SU-DHL-6 (cell line): ENCODE measurements around the gene ACBD3.
A peak's percentile ranks its signal among the peaks of the same experiment; 100 is the strongest.

Experiments used
- H2AFZ ChIP-seq: fragments of 200-600 bp; sonication (generic); 2 replicates; pipeline ENCODE4 v1.6.1; 2014; ENCODE audit warnings: low read depth, mild to moderate bottlenecking, moderate library complexity, mixed read lengths, antibody characterized with exemption, low read length; ENCODE audit not compliant: severe bottlenecking
- H3F3A ChIP-seq: fragments of 200-600 bp; shearing (Covaris generic); 2 replicates; pipeline ENCODE4 v1.6.0; 2016; ENCODE audit warnings: antibody characterized with exemption, mild to moderate bottlenecking; ENCODE audit not compliant: insufficient read depth
- H3K27ac ChIP-seq: fragments of 200-600 bp; sonication (generic); 2 replicates; pipeline ENCODE4 v1.5.1; 2016; ENCODE audit warnings: low read depth, mild to moderate bottlenecking, low read length, moderate library complexity, mixed read lengths
- H3K27me3 ChIP-seq: fragments of 200-600 bp; sonication (generic), shearing (Covaris generic); 2 replicates; pipeline ENCODE4 v1.6.0; 2014; ENCODE audit warnings: mild to moderate bottlenecking, low read length
- H3K36me3 ChIP-seq: fragments of 200-600 bp; sonication (generic); 2 replicates; pipeline ENCODE4 v1.6.1; 2014; ENCODE audit warnings: mild to moderate bottlenecking, low read length, mixed read lengths
- H3K4me2 ChIP-seq: fragments of 300-600, 200-600 bp; shearing (Covaris generic), sonication (generic); 2 replicates; pipeline ENCODE4 v1.6.0; 2014; ENCODE audit warnings: low read length, low read depth, mild to moderate bottlenecking; ENCODE audit not compliant: poor library complexity, severe bottlenecking
- H3K4me3 ChIP-seq: fragments of 200-600 bp; sonication (generic); 2 replicates; pipeline ENCODE4 v1.5.1; 2014; ENCODE audit warnings: antibody characterized with exemption, low read length, mild to moderate bottlenecking, mixed read lengths; ENCODE audit not compliant: insufficient read depth, poor library complexity, severe bottlenecking
- H3K79me2 ChIP-seq: fragments of 200-600 bp; sonication (generic); 2 replicates; pipeline ENCODE4 v1.6.1; 2014; ENCODE audit warnings: mild to moderate bottlenecking, low read length, moderate library complexity; ENCODE audit not compliant: insufficient read depth
- H3K9ac ChIP-seq: fragments of 200-600 bp; sonication (generic); 2 replicates; pipeline ENCODE4 v1.7.0; 2014; ENCODE audit warnings: mild to moderate bottlenecking, low read length
- H3K9me2 ChIP-seq: fragments of 200-600 bp; sonication (generic); replicated peaks from 2 replicates; pipeline ENCODE4 v1.6.1; 2014; ENCODE audit warnings: low read length; ENCODE audit not compliant: insufficient read depth
- H3K9me3 ChIP-seq: fragments of 200-600 bp; sonication (generic); 2 replicates; pipeline ENCODE4 v1.6.1; 2014; ENCODE audit warnings: low read length, mixed read lengths; ENCODE audit not compliant: insufficient read depth
- H4K20me1 ChIP-seq: fragments of 200-600 bp; sonication (generic); 2 replicates; pipeline ENCODE4 v1.6.1; 2014; ENCODE audit warnings: low read depth, mild to moderate bottlenecking, antibody characterized with exemption, low read length, moderate library complexity, mixed read lengths
- EZH2phosphoT487 ChIP-seq: fragments of 200-600 bp; sonication (generic), shearing (Covaris generic); conservative IDR thresholded peaks from 2 replicates; pipeline ENCODE4 v1.6.1; 2018; ENCODE audit warnings: mild to moderate bottlenecking, antibody characterized with exemption, low read length, moderate library complexity, mixed read lengths
- TF ChIP-seq, protein P1 (sequence below): fragments of 200-600 bp; sonication (generic); IDR thresholded peaks from one replicate; pipeline ENCODE4 v1.5.1; 2017; ENCODE audit warnings: antibody characterized with exemption, mild to moderate bottlenecking, low read length, moderate library complexity; ENCODE audit not compliant: insufficient read depth, poor library complexity, severe bottlenecking

Gene ACBD3

DNA sequence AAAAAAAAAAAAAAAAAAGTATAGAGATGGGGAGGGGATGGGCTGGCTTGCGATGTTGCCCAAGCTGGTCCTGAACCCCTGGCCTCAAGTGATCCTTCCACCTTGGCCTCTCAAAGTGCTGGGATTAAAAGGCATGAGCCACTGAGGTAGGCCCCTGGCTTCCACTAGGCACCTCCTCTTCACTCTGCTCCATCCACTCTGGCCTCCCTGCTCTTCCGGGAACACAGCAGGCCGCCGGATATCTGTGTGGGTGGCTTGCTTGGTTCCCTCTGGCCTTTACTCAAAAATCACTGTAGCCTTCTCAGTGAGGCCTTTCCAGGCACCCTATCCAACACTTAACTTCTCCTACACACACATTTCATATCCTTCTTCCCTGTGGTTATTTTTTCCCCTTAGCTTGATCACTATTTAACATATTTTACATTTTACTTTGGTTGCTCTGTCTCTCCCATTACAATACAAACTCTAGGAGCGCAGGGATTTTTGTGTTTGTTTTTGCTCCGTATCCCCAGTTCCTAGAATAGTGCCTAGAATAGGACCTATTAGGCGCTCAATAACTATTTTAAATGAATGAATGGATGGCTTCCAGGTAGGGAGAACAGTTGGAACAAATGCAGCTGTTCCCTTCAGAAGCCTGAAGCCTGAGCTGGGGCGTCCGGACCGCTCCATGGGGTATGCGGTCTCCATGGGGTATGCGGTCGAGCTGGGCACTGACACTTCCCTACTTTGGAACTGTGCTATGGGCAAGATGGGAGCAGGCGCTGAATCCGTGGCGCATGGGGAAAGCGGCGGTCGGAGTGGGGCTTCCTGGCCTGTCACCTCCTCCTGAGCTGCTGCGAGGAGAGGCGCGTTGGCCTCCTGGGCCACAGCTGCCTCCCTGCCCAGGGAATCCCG lies 77.4 kb downstream of the ACBD3 start:
- Histone ChIP-seq H3K79me2 (no peaks in the 10 kb centered on the region), H3K9ac (no peak overlapping the region), H3K27ac (no peak overlapping the region), H3K9me2 (no peaks in the 10 kb centered on the region), H3K9me3 (no peaks in the 10 kb centered on the region), H3K4me3 (no peak overlapping the region), H3F3A (peaks cover 25% of the 10 kb centered on the region), H3K4me2 (peak overlapping the region; percentile 8), H3K27me3 (no peaks in the 10 kb centered on the region), H3K36me3 (no peaks in the 10 kb centered on the region), H4K20me1 (no peaks in the 10 kb centered on the region), H2AFZ (no peak overlapping the region)
- TF ChIP-seq, protein P1, sequence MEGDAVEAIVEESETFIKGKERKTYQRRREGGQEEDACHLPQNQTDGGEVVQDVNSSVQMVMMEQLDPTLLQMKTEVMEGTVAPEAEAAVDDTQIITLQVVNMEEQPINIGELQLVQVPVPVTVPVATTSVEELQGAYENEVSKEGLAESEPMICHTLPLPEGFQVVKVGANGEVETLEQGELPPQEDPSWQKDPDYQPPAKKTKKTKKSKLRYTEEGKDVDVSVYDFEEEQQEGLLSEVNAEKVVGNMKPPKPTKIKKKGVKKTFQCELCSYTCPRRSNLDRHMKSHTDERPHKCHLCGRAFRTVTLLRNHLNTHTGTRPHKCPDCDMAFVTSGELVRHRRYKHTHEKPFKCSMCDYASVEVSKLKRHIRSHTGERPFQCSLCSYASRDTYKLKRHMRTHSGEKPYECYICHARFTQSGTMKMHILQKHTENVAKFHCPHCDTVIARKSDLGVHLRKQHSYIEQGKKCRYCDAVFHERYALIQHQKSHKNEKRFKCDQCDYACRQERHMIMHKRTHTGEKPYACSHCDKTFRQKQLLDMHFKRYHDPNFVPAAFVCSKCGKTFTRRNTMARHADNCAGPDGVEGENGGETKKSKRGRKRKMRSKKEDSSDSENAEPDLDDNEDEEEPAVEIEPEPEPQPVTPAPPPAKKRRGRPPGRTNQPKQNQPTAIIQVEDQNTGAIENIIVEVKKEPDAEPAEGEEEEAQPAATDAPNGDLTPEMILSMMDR = no peak
- TF ChIP-seq EZH2phosphoT487 = no peak

DNA sequence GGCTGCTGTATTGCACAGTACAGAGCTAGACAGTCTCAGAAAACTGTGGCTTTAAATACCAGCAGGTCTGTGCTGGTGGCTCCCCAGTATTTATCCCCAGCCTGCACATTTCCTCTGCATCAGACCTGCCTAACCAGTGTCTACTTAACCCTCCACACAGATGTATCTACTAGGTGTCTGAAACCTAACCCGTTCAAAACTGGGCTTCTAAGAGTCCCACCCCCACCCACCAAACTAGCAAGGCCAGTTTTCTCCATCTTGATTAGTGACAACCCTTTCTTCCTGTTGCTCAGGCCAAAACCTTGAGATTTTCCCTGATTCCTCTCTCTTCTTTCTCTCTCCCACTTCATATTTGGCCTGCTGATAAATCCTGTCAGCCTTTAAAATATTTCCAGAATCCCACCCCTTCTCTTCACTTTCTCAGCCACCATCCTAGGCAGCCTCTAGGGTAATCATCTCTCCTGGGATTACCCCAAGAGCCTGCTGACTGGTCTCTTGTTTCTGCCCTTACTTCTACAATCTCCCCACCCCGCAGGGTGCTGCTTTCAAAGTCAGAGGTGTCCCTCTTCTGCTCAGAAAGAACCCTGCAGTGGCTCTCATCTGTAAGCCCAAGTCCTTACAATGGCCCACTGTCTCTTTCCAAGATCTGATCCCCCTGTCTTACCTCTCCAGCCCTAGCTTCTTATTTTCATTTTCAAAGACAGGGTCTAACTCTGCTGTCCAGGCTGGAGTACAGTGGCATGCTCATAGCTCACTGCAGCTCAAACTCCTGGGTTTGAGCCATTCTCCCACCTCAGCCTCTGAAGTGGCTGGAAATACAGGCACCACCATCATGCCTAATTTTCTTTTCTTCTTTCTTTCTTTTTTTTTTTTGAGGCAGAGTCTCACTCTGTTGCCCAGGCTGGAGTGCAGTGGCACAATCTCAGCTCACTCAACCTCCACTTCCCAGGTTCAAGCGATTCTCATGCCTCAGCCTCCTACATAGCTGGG lies 78.8 kb downstream of the ACBD3 start:
- Histone ChIP-seq H3K79me2 (no peaks in the 10 kb centered on the region), H3K27ac (no peak overlapping the region), H3K36me3 (no peaks in the 10 kb centered on the region), H4K20me1 (no peaks in the 10 kb centered on the region), H3F3A (peaks cover 25% of the 10 kb centered on the region), H2AFZ (no peak overlapping the region), H3K9me2 (no peaks in the 10 kb centered on the region), H3K9ac (no peak overlapping the region), H3K9me3 (no peaks in the 10 kb centered on the region), H3K4me3 (no peak overlapping the region), H3K4me2 (no peak overlapping the region), H3K27me3 (no peaks in the 10 kb centered on the region)
- no peak for TF ChIP-seq EZH2phosphoT487
- TF ChIP-seq, protein P1 = no peak

DNA sequence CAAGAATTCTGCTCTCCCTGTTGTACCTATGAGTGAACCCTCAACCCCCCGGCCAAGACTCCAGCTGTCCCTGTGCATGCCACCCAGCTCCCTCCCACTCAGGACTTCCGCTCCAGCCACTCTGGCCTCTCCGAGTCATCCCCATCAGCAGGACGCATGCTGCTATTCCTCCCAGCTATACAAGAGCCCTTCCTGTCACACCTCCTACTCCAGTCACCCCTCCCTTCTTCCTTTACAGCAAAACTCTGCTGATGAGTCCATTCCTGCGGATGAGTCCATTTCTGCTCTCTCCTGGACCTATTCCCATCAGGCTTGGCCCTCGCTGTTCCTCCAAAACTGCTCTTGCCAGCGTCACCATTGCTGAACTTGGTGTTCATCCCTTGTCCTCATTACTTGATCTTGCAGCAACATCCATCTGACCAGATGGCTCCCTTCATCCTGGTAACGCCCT lies 81.8 kb downstream of the ACBD3 start:
- no peak overlapping the region for H3K4me2 ChIP-seq
- H3K9me3 ChIP-seq = no peaks in the 10 kb centered on the region
- H3K4me3 ChIP-seq = no peak overlapping the region
- TF ChIP-seq, protein P1 = no peak
- TF ChIP-seq EZH2phosphoT487 = no peak
- no peak overlapping the region for H3K27ac ChIP-seq
- no peak overlapping the region for H2AFZ ChIP-seq
- no peak overlapping the region for H3K9ac ChIP-seq
- no peaks in the 10 kb centered on the region for H3K79me2 ChIP-seq
- H3K36me3 ChIP-seq = no peaks in the 10 kb centered on the region
- H3K9me2 ChIP-seq = no peaks in the 10 kb centered on the region
- peaks cover 10% of the 10 kb centered on the region for H3F3A ChIP-seq
- no peaks in the 10 kb centered on the region for H3K27me3 ChIP-seq
- H4K20me1 ChIP-seq = no peaks in the 10 kb centered on the region
